Ascending aorta (tissue), 2 donors: Measurements from ENCODE around the gene METTL5. TPM values are rescaled to one million over a fixed set of nuclear protein-coding genes. Genes with fewer than 3 reads are reported as not detected.

Experiments used
- DNase-seq, 2 donors: peaks; one replicate each; pipeline ENCODE4 v3.0.0-alpha.2; 2019; ENCODE audit warnings: low spot score in 2 of 2
- H3K27ac ChIP-seq, 2 donors: fragments of 200-600 bp; sonication (generic); one replicate each; pipeline ENCODE4 v1.5.1; 2016 to 2017; ENCODE audit warnings: mild to moderate bottlenecking in 1 of 2
- H3K27me3 ChIP-seq: fragments of 200-600 bp; sonication (generic); one replicate; pipeline ENCODE4 v1.5.1; 2017
- H3K36me3 ChIP-seq, 2 donors: fragments of 200-600 bp; sonication (generic); one replicate each; pipeline ENCODE4 v1.5.1; 2016
- H3K4me1 ChIP-seq, 2 donors: fragments of 200-600 bp; sonication (generic); one replicate each; pipeline ENCODE4 v1.5.1; 2016 to 2017; ENCODE audit warnings: mild to moderate bottlenecking in 1 of 2
- H3K4me3 ChIP-seq, 2 donors: fragments of 200-600 bp; sonication (generic); one replicate each; pipeline ENCODE4 v1.5.1; 2016 to 2017; ENCODE audit warnings: mild to moderate bottlenecking in 1 of 2
- H3K9me3 ChIP-seq, 2 donors: fragments of 200-600 bp; sonication (generic); one replicate each; pipeline ENCODE4 v1.5.1; 2016
- intact Hi-C: fragments of 100-400 bp; cut with DNase I; formaldehyde crosslinking; loops from one replicate; pipeline ENCODE4 v1.15.1; 2023
- total RNA-seq: library from RNA; depleted of rRNA; stranded (reverse); fragments of >200 nt; gene quantifications from one replicate; pipeline ENCODE4 v1.1.0, GENCODE V29; 2016
- TF ChIP-seq, protein P1 (sequence below), 3 experiments: fragments of 200-600 bp in 2 of 3; fragments of 450-650 bp in 1 of 3; sonication (generic) in 2 of 3; IDR thresholded peaks; one replicate each; pipeline ENCODE4 v1.5.1; 2016 to 2019; ENCODE audit warnings: antibody characterized with exemption in 3 of 3, mild to moderate bottlenecking in 1 of 3, moderate library complexity in 1 of 3

The METTL5 gene
- total RNA-seq, 1 donor from 2014 or later = 42.6 TPM

DNA sequence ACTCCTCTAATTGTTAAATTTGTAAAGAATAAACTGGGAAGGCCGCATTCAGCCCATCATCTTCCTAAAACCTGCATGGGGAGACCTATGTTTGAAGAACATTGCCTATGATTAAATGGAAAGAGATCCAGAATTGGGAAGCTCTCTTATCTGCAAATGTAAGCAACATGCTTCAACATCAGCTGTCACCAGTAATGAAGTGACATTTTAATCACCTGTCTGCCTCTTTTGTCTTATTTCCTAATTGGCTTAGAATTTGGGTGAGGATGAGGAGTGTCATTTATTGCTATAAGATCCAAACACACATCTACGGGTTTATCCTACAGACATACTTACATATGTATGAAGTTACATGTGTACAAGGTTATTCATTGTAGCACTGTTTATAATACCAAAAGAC, 52.1 kb downstream of the METTL5 start:
- DNase-seq = no peak
- Histone ChIP-seq H3K4me3 (no peak overlapping the region), H3K9me3 (no peaks in the 10 kb centered on the region), H3K36me3 (no peaks in the 10 kb centered on the region), H3K27me3 (no peaks in the 10 kb centered on the region), H3K4me1 (no peaks in the 10 kb centered on the region), H3K27ac (no peak overlapping the region)
- intact Hi-C loops = no loop called here
- TF ChIP-seq, protein P1, sequence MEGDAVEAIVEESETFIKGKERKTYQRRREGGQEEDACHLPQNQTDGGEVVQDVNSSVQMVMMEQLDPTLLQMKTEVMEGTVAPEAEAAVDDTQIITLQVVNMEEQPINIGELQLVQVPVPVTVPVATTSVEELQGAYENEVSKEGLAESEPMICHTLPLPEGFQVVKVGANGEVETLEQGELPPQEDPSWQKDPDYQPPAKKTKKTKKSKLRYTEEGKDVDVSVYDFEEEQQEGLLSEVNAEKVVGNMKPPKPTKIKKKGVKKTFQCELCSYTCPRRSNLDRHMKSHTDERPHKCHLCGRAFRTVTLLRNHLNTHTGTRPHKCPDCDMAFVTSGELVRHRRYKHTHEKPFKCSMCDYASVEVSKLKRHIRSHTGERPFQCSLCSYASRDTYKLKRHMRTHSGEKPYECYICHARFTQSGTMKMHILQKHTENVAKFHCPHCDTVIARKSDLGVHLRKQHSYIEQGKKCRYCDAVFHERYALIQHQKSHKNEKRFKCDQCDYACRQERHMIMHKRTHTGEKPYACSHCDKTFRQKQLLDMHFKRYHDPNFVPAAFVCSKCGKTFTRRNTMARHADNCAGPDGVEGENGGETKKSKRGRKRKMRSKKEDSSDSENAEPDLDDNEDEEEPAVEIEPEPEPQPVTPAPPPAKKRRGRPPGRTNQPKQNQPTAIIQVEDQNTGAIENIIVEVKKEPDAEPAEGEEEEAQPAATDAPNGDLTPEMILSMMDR (IDR thresholded peaks at IDR 0.05) = no peak

DNA sequence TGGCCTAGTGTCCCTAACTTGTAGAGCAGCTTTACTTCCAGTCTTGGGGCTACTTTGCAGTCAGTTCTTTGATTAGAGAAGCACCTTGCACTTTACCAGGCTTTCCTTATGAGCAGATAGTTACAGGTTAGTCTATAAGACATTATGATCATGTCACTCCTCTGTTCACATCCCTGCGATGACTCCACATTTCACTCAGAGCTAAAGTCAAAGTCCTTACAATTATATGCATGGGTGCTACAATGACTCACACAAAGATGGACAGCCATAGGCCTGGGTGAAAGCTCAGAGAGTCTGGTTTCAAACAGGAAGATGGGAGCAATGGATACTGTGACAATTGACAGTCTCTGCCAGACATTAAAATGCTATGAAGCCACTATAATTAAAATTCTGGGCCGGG, 53.1 kb downstream of the METTL5 start:
- Histone ChIP-seq H3K4me3 (no peak overlapping the region), H3K9me3 (no peaks in the 10 kb centered on the region), H3K36me3 (no peaks in the 10 kb centered on the region), H3K27me3 (no peaks in the 10 kb centered on the region), H3K27ac (no peak overlapping the region), H3K4me1 (no peaks in the 10 kb centered on the region)
- no peak for DNase-seq
- intact Hi-C loops = no loop called here
- TF ChIP-seq, protein P1 (IDR thresholded peaks at IDR 0.05) = no peak

DNA sequence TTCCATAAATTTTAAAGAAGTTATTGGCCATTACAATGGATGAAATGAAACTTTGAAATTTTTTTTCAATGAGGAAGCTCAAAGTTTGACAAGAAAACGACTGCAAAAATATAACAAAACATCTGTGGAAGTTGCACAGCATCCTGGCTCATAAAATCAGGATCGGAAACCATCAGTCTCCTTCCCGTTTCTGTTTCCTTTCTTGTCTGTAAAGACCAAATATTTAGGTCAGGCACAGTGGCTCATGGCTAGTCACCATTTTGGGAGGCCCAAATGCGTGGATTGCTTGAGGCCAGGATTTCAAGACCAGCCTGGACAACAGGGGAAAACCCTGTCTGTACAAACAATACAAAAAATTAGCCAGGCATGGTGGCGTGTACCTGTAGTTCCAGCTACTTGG, 53.7 kb downstream of the METTL5 start:
- Histone ChIP-seq H3K4me3 (no peak overlapping the region), H3K9me3 (no peaks in the 10 kb centered on the region), H3K27ac (no peak overlapping the region), H3K4me1 (no peaks in the 10 kb centered on the region), H3K36me3 (no peaks in the 10 kb centered on the region), H3K27me3 (no peaks in the 10 kb centered on the region)
- intact Hi-C loops = no loop called here
- TF ChIP-seq, protein P1 (IDR thresholded peaks at IDR 0.05) = no peak
- DNase-seq = no peak

DNA sequence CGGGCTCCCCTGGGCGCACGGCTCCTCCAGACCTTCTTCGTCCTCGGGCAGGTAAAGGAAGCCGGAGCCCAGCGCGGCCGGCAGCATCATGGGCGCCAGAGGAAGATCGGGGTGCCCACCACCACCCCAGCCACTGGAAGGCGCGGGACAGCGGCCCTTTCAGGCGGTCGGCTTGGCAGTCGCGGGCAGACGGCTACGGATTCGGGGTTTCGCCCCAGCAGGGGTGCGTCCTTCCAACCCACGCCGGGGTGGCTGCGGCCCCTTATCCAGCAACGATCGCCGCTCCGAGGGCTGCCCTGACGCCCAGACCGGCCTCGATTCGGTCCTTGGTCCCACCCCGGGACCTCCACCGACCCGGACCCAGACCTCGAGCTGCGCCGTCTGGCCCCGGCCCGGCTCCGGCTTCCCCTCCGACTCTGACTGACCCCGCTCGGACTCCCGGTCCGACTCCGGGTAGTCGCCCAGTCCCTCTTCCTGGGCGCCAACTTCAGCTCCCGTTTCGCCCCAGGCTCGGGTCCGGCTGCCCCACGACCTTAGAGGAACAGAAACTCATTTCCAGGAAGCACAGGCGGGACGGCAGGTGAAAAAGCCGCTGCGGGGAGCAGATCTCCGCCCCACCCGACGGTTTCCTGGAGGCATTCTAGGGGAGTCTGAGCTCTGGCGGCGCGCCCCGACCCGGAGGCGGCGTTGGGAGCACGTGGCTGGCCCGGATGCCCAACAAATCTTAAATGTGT, 56.3 kb downstream of the METTL5 start:
- H3K36me3 ChIP-seq = no peaks in the 10 kb centered on the region
- no peaks in the 10 kb centered on the region for H3K4me1 ChIP-seq
- intact Hi-C loops = no loop called here
- H3K4me3 ChIP-seq = peak overlapping the region; percentile 43 to 51
- TF ChIP-seq, protein P1 (IDR thresholded peaks at IDR 0.05) = no peak
- DNase-seq = no peak
- H3K27me3 ChIP-seq = no peaks in the 10 kb centered on the region
- no peak overlapping the region for H3K27ac ChIP-seq
- no peaks in the 10 kb centered on the region for H3K9me3 ChIP-seq

DNA sequence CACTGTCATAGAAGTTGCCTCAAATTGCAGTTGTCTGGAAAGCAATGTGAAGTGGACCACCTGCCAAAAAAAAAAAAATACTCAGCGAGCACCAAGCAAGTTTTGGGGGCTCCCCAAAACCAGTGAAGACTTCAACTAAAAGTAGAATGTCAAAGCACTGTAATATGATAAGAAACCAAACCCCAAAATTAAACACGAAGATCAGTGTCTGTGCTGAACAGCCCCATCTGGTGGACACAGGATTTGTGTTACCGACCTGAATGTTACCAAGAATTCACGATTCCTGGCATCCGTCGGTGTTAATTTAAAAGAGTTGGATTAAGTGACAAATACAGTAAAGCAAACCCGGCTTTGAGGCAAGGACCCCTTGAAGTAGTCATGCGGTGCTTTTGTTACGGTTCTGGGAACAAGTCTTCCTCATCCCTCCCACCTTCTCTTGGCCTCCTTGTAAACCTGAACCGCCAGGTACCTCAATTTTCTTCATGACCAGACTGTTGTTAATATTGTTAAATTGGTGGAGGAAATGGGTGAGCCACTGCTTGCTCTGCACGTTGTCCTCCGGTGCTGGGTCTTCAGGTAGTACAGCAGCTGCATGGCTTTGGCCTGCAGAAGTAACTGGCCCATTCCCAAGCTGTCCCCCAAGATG, 57.3 kb downstream of the METTL5 start:
- H3K27ac ChIP-seq = no peak overlapping the region
- H3K36me3 ChIP-seq = no peaks in the 10 kb centered on the region
- TF ChIP-seq, protein P1 (IDR thresholded peaks at IDR 0.05) = peak; percentile 44 to 70 (median 55)
- intact Hi-C loops = no loop called here
- no peaks in the 10 kb centered on the region for H3K27me3 ChIP-seq
- peak in 1 of 2 donors; percentile 70 for DNase-seq
- no peaks in the 10 kb centered on the region for H3K4me1 ChIP-seq
- no peak overlapping the region for H3K4me3 ChIP-seq
- H3K9me3 ChIP-seq = no peaks in the 10 kb centered on the region
